ENCODE measurements around the gene ZNF683.

ZNF683 gene

GRCh38 chr1:26354972-26355371 is 17.6 kb downstream of the ZNF683 start:
- Histone ChIP-seq H3K4me2 (ENCODE audit: insufficient read depth, low read length) (no peak overlapping the region), H3K4me3 (ENCODE audit: low read depth in 1 of 2, low read length in 2 of 2) (no peak overlapping the region), H2AFZ (ENCODE audit: low read depth, low read length) (no peak overlapping the region), H3K9me3 (ENCODE audit: insufficient read depth, low read length, severe bottlenecking) (no peaks in the 10 kb centered on the region), H3K9ac (ENCODE audit: low read depth, low read length) (no peak overlapping the region), H3K27me3 (ENCODE audit: insufficient read depth, low read length, poor library complexity) (peaks cover 8% of the 10 kb centered on the region), H3K27ac (ENCODE audit: low read length) (no peak overlapping the region), H4K20me1 (ENCODE audit: insufficient read depth, low read length) (no peaks in the 10 kb centered on the region), H3K79me2 (ENCODE audit: insufficient read depth, low read length) (no peaks in the 10 kb centered on the region), H3K36me3 (ENCODE audit: insufficient read depth, low read length) (no peaks in the 10 kb centered on the region), H3K4me1 (ENCODE audit: insufficient read depth, low read length) (no peaks in the 10 kb centered on the region)
- DNase-seq (no peak), ATAC-seq (ENCODE audit: insufficient read depth, low read depth) (no peak)
- no peak for TF ChIP-seq EZH2 (IDR thresholded peaks at IDR 0.05; ENCODE audit: borderline replicate concordance, low read depth, low read length, severe bottlenecking)
- TF ChIP-seq, protein P1, sequence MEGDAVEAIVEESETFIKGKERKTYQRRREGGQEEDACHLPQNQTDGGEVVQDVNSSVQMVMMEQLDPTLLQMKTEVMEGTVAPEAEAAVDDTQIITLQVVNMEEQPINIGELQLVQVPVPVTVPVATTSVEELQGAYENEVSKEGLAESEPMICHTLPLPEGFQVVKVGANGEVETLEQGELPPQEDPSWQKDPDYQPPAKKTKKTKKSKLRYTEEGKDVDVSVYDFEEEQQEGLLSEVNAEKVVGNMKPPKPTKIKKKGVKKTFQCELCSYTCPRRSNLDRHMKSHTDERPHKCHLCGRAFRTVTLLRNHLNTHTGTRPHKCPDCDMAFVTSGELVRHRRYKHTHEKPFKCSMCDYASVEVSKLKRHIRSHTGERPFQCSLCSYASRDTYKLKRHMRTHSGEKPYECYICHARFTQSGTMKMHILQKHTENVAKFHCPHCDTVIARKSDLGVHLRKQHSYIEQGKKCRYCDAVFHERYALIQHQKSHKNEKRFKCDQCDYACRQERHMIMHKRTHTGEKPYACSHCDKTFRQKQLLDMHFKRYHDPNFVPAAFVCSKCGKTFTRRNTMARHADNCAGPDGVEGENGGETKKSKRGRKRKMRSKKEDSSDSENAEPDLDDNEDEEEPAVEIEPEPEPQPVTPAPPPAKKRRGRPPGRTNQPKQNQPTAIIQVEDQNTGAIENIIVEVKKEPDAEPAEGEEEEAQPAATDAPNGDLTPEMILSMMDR (IDR thresholded peaks at IDR 0.05; ENCODE audit: borderline replicate concordance, extremely low read depth, low read length, poor library complexity, severe bottlenecking), result no peak

- no peak within 1 kb of the TSS for H3K27ac ChIP-seq (ENCODE audit: low read length)
- H3K4me3 ChIP-seq (ENCODE audit: low read depth in 1 of 2, low read length in 2 of 2), result no peak within 1 kb of the TSS
- H3K79me2 ChIP-seq (ENCODE audit: insufficient read depth, low read length), result no peaks in the 10 kb centered on the region
- ATAC-seq (ENCODE audit: insufficient read depth, low read depth), result no peak
- peaks cover 8% of the 10 kb centered on the region for H3K27me3 ChIP-seq (ENCODE audit: insufficient read depth, low read length, poor library complexity)
- H4K20me1 ChIP-seq (ENCODE audit: insufficient read depth, low read length), result no peaks in the 10 kb centered on the region
- no peaks in the 10 kb centered on the region for H3K36me3 ChIP-seq (ENCODE audit: insufficient read depth, low read length)
- H3K4me2 ChIP-seq (ENCODE audit: insufficient read depth, low read length), result no peak within 1 kb of the TSS
- H3K4me1 ChIP-seq (ENCODE audit: insufficient read depth, low read length), result no peaks in the 10 kb centered on the region
- H3K9me3 ChIP-seq (ENCODE audit: insufficient read depth, low read length, severe bottlenecking), result no peaks in the 10 kb centered on the region
- H3K9ac ChIP-seq (ENCODE audit: low read depth, low read length), result no peak within 1 kb of the TSS
- DNase-seq, result no peak
- no peak within 1 kb of the TSS for H2AFZ ChIP-seq (ENCODE audit: low read depth, low read length)
- TF ChIP-seq, protein P1 (IDR thresholded peaks at IDR 0.05; ENCODE audit: borderline replicate concordance, extremely low read depth, low read length, poor library complexity, severe bottlenecking), result no peak
- TF ChIP-seq EZH2 (IDR thresholded peaks at IDR 0.05; ENCODE audit: borderline replicate concordance, low read depth, low read length, severe bottlenecking), result no peak
Measured at GRCh38 chr1:26353976-26354820, 18.4 kb downstream of the ZNF683 start, which contains the start of gene CRYBG2. Gene CRYBG2, minus strand, starts transcription at chr1:26354130. Its CDS starts 7,473 bp downstream, at chr1:26346657.

DNA sequence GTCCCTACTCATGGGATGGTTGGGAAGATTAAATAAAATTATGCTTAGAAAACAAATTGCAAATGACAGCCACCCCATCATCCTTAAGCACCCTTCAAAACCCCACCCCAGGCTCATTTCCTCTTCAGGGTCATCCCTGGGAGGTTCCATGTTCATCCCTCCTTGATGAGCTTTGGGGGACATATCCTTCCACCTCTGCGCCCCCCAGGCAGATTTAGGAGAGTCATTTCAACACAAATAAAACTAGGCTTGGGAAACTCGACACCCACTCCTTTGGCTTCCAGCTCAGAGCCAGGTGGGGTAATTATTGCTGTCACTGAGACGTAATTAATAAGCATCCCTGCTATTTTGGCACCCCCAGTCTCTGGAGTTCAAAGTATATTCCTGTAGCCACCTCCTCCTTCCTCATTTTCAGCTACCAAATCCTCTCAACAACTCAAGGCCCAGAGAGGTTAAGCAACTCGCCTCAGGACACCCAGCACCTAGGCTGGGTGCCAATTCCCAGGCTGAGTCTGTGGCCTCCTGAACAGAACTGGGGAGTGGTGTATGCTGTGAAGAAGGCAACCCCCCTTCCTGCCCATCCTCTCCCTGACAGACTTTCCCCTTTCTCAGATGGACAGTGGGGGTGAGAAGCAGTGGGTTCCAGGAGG is 19.2 kb downstream of the ZNF683 start:
- Histone ChIP-seq H3K27ac (ENCODE audit: low read length) (no peak overlapping the region), H3K27me3 (ENCODE audit: insufficient read depth, low read length, poor library complexity) (peaks cover 8% of the 10 kb centered on the region), H3K4me1 (ENCODE audit: insufficient read depth, low read length) (no peaks in the 10 kb centered on the region), H3K9ac (ENCODE audit: low read depth, low read length) (no peak overlapping the region), H3K4me3 (ENCODE audit: low read depth in 1 of 2, low read length in 2 of 2) (no peak overlapping the region), H3K79me2 (ENCODE audit: insufficient read depth, low read length) (no peaks in the 10 kb centered on the region), H3K9me3 (ENCODE audit: insufficient read depth, low read length, severe bottlenecking) (no peaks in the 10 kb centered on the region), H3K36me3 (ENCODE audit: insufficient read depth, low read length) (no peaks in the 10 kb centered on the region), H3K4me2 (ENCODE audit: insufficient read depth, low read length) (no peak overlapping the region), H4K20me1 (ENCODE audit: insufficient read depth, low read length) (no peaks in the 10 kb centered on the region), H2AFZ (ENCODE audit: low read depth, low read length) (no peak overlapping the region)
- DNase-seq, result no peak
- TF ChIP-seq, protein P1 (IDR thresholded peaks at IDR 0.05; ENCODE audit: borderline replicate concordance, extremely low read depth, low read length, poor library complexity, severe bottlenecking), result no peak
- TF ChIP-seq EZH2 (IDR thresholded peaks at IDR 0.05; ENCODE audit: borderline replicate concordance, low read depth, low read length, severe bottlenecking), result no peak
- no peak for ATAC-seq (ENCODE audit: insufficient read depth, low read depth)

Measured in DND-41 (cell line).